DMS53 (cell line): ENCODE data around the gene HOXC10.

Experiments used
- DNase-seq: peaks from one replicate; lab custom pipeline; 2025; lab: John Stamatoyannopoulos, UW

Gene HOXC10

GRCh38 chr12:54017027-54017788 is 32.3 kb downstream of the HOXC10 start:
- peak; percentile 78 for DNase-seq

- peak; percentile 78 for DNase-seq
These were observed 33.0 kb downstream of the HOXC10 start for GRCh38 chr12:54017878-54018467.

- DNase-seq: no peak
These were observed 33.6 kb downstream of the HOXC10 start for GRCh38 chr12:54018468-54018984.

GRCh38 chr12:54019091-54019811 is 34.3 kb downstream of the HOXC10 start:
- DNase-seq: no peak

GRCh38 chr12:54019924-54020590 is 35.1 kb downstream of the HOXC10 start:
- no peak for DNase-seq

- DNase-seq: no peak
These were observed 35.9 kb downstream of the HOXC10 start for GRCh38 chr12:54020591-54021405.

- DNase-seq: peak; percentile 36
These were observed 36.6 kb downstream of the HOXC10 start for GRCh38 chr12:54021432-54022013.

- DNase-seq: no peak
These were observed 38.3 kb downstream of the HOXC10 start for GRCh38 chr12:54022960-54023884.

- DNase-seq: no peak
These were observed 39.2 kb downstream of the HOXC10 start for GRCh38 chr12:54024127-54024526.

- DNase-seq: no peak
These were observed 39.8 kb downstream of the HOXC10 start for GRCh38 chr12:54024581-54025305.

GRCh38 chr12:54025499-54026405 is 40.8 kb downstream of the HOXC10 start:
- DNase-seq: no peak

GRCh38 chr12:54026640-54027441 is 41.9 kb downstream of the HOXC10 start:
- DNase-seq: no peak

GRCh38 chr12:54027442-54027786 is 42.5 kb downstream of the HOXC10 start:
- DNase-seq: no peak

GRCh38 chr12:54028314-54029201 is 43.6 kb downstream of the HOXC10 start, which contains the start of gene HOXC6:
Gene HOXC6 (plus strand): TSS chr12:54028440. CDS start chr12:54028522, 82 bp downstream.
- no peak for DNase-seq

GRCh38 chr12:54029529-54030441 is 44.8 kb downstream of the HOXC10 start:
- no peak for DNase-seq
